GM23248 (cell line): ENCODE measurements around the gene HES2. TPM values are rescaled to one million over a fixed set of nuclear protein-coding genes. Genes with fewer than 3 reads are reported as not detected.

Experiments
- DNase-seq: peaks from one replicate; pipeline ENCODE4 v3.0.0-alpha.2; 2015
- H2AFZ ChIP-seq: fragments of 200-600 bp; sonication (generic); 2 replicates; pipeline ENCODE4 v1.6.1; 2016; ENCODE audit warnings: antibody characterized with exemption
- H3F3A ChIP-seq: fragments of 200-600 bp; sonication (generic); 2 replicates; pipeline ENCODE4 v1.6.1; 2016; ENCODE audit warnings: mild to moderate bottlenecking, antibody characterized with exemption, mixed run types; ENCODE audit not compliant: insufficient read depth
- H3K27ac ChIP-seq: fragments of 200-600 bp; sonication (generic); 2 replicates; pipeline ENCODE4 v1.5.1; 2016; ENCODE audit warnings: mild to moderate bottlenecking
- H3K27me3 ChIP-seq: fragments of 200-600 bp; sonication (generic); replicated peaks from 2 replicates; pipeline ENCODE4 v1.6.1; 2016; ENCODE audit warnings: mild to moderate bottlenecking; ENCODE audit not compliant: insufficient read depth
- H3K36me3 ChIP-seq: fragments of 200-600 bp; sonication (generic); 2 replicates; pipeline ENCODE4 v1.6.1; 2016; ENCODE audit warnings: low read depth, mild to moderate bottlenecking
- H3K4me1 ChIP-seq: fragments of 200-600 bp; sonication (generic); 2 replicates; pipeline ENCODE4 v1.6.1; 2016; ENCODE audit warnings: mild to moderate bottlenecking; ENCODE audit not compliant: insufficient read depth
- H3K4me2 ChIP-seq: fragments of 200-600 bp; sonication (generic); one replicate; pipeline ENCODE4 v1.6.1; 2016; ENCODE audit warnings: mild to moderate bottlenecking; ENCODE audit not compliant: unreplicated experiment
- H3K4me3 ChIP-seq: fragments of 200-600 bp; sonication (generic); 2 replicates; pipeline ENCODE4 v1.5.1; 2016; ENCODE audit warnings: mild to moderate bottlenecking
- H3K79me2 ChIP-seq: fragments of 200-600 bp; sonication (generic); 2 replicates; pipeline ENCODE4 v1.6.1; 2016; ENCODE audit warnings: mild to moderate bottlenecking; ENCODE audit not compliant: insufficient read depth
- H3K9ac ChIP-seq: fragments of 200-600 bp; sonication (generic); 2 replicates; pipeline ENCODE4 v1.6.1; 2016; ENCODE audit warnings: mild to moderate bottlenecking
- H3K9me2 ChIP-seq: fragments of 200-600 bp; sonication (generic); 2 replicates; pipeline ENCODE4 v1.6.1; 2016; ENCODE audit warnings: mixed run types, mild to moderate bottlenecking, moderate library complexity; ENCODE audit not compliant: insufficient read depth
- H3K9me3 ChIP-seq: fragments of 200-600 bp; sonication (generic); one replicate; pipeline ENCODE4 v1.6.1; 2017; ENCODE audit warnings: low read depth
- H4K20me1 ChIP-seq: fragments of 200-600 bp; sonication (generic); 2 replicates; pipeline ENCODE4 v1.6.0; 2016; ENCODE audit not compliant: insufficient read depth
- EZH2 ChIP-seq: fragments of 200-600 bp; sonication (generic); IDR thresholded peaks from 2 replicates; pipeline ENCODE4 v1.6.1; 2018; ENCODE audit warnings: antibody characterized with exemption, mild to moderate bottlenecking; ENCODE audit not compliant: insufficient read depth, poor library complexity, severe bottlenecking
- EZH2phosphoT487 ChIP-seq: fragments of 200-600 bp; sonication (generic); IDR thresholded peaks from 2 replicates; pipeline ENCODE4 v1.6.1; 2018; ENCODE audit warnings: antibody characterized with exemption, moderate library complexity, mild to moderate bottlenecking, low read depth; ENCODE audit not compliant: insufficient read depth
- WGBS, 2 experiments: methylation state at CpG; one replicate each; pipeline ENCODE4 v1.1.6; 2015 to 2017; ENCODE audit warnings: low lambda C conversion rate in 2 of 2, low coverage in 1 of 2; ENCODE audit errors: missing lambda C conversion rate in 2 of 2; 5-methylcytosine and 5-hydroxymethylcytosine counted together
- in situ Hi-C: fragments of 300-500 bp; cut with MboI; formaldehyde crosslinking; loops from 2 replicates; pipeline ENCODE4 v1.15.0; 2020
- polyA plus RNA-seq: library from polyadenylated mRNA; unstranded; fragments of >200 nt; fragmentation: Nextera tagmentation; extraction: Ambion mirVana; gene quantifications from 2 replicates; pipeline ENCODE4 v1.2.1, GENCODE V29; 2016
- total RNA-seq: library from RNA; depleted of rRNA; stranded (reverse); fragments of >200 nt; shearing (Covaris generic); gene quantifications from 2 replicates; pipeline ENCODE4 v1.2.3, GENCODE V29; 2014

HES2 gene
- total and polyA plus RNA-seq, 2 experiments from 2014 or later = not detected

DNA sequence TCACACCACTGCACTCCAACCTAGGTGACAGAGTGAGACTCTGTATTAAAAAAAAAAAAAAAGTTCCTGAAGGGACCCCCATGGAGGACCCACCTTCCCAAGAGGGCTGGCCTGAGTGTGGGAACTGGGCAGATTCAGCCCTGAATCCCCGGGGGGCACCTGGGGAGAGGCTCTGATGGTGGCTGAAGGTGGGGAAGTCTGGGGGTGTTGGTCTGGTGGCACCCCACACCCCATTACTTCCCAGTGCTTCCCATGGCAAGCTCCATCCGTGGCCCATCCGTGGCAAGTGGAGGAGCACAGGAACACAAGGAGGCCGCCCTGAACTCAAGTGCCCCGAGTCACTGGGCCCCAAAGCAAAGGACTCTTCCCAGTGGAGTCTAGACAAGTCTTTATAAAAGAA lies 47.0 kb upstream of the HES2 start:
- Histone ChIP-seq H4K20me1 (no peaks in the 10 kb centered on the region), H3K9me3 (no peaks in the 10 kb centered on the region), H3K9me2 (no peaks in the 10 kb centered on the region), H3K4me3 (no peak overlapping the region), H3K36me3 (no peaks in the 10 kb centered on the region), H2AFZ (no peak overlapping the region), H3K79me2 (no peaks in the 10 kb centered on the region), H3K4me1 (no peaks in the 10 kb centered on the region), H3F3A (no peaks in the 10 kb centered on the region), H3K27me3 (no peaks in the 10 kb centered on the region), H3K27ac (no peak overlapping the region), H3K4me2 (no peak overlapping the region), H3K9ac (no peak overlapping the region)
- DNase-seq = no peak
- no peak for TF ChIP-seq EZH2
- WGBS, 2 experiments = 80 to 81% methylated on average over 5 of the region's 5 CpGs
- in situ Hi-C loops = no loop called here

- Histone ChIP-seq H3K27ac (no peak within 1 kb of the TSS), H3K4me1 (no peaks in the 10 kb centered on the region), H3K9ac (no peak within 1 kb of the TSS), H3K79me2 (no peaks in the 10 kb centered on the region), H3F3A (no peaks in the 10 kb centered on the region), H3K9me3 (no peaks in the 10 kb centered on the region), H3K27me3 (peaks cover 2% of the 10 kb centered on the region; the same call in 1 of the 2 replicates), H3K36me3 (no peaks in the 10 kb centered on the region), H2AFZ (no peak within 1 kb of the TSS), H3K9me2 (no peaks in the 10 kb centered on the region), H3K4me3 (no peak within 1 kb of the TSS), H3K4me2 (no peak within 1 kb of the TSS), H4K20me1 (no peaks in the 10 kb centered on the region)
- 30 to 52% methylated on average over 10 to 24 of the region's 43 CpGs for WGBS, 2 experiments
- TF ChIP-seq EZH2 = no peak
- TF ChIP-seq EZH2phosphoT487 = no peak
- in situ Hi-C loops = no loop called here
- no peak for DNase-seq
Measured at GRCh38 chr1:6466023-6466422, 46.3 kb upstream of the HES2 start, which contains the start of gene TNFRSF25. Gene TNFRSF25 (minus strand): TSS chr1:6466173. CDS start chr1:6466107, 66 bp downstream.

DNA sequence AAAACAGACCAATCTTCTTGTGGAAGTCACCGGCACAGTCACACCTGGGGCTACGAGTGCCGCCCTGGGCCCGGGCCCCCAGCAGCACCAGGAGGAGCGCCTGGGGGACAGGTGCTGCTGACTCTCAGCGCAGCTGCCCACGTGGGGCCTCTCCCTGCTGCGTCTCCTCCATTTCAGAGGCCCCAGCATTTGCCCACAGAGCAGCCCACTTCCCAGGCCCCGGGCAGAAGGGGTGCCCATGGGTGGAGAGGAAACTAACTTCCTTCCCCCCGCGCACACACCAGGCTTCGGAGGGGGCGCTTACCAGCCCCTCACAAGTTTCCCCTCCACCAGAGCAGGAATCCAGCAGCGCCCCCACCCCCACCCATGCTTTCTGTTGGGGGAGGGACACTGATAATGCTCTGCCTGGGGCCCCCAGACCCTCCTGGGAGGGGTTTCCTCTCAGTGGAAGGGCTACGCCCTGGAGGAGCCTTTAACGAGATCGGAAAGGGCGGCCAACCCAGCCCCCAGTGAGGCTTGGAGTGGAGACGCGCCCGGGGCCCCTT lies 45.8 kb upstream of the HES2 start:
- in situ Hi-C loops = no loop called here
- no peak for TF ChIP-seq EZH2phosphoT487
- no peak for TF ChIP-seq EZH2

DNA sequence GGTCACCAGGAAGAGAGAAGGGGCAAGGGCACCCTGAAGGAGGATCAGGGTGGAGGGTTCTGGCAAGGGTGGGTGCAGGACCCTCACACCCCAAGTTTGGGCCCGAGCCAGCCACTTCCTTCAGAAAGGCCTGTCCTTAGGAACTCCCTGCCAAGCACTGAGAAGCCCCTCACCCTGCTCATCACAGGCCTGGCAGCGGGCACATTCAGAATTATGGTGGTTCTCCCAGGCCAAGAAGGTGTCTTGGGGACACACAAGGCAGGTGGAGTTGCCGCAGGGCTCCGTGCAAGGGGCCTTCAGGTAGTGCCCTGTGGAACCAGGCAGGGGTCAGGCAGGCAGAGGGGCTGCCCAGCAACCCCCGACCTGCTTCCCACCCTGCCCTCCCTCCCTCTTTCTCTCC lies 45.2 kb upstream of the HES2 start:
- Histone ChIP-seq H3K4me3 (no peak overlapping the region), H3K4me2 (no peak overlapping the region), H4K20me1 (no peaks in the 10 kb centered on the region), H3K9ac (no peak overlapping the region), H3K27me3 (peaks cover 13% of the 10 kb centered on the region), H3K4me1 (no peaks in the 10 kb centered on the region), H3K27ac (no peak overlapping the region), H3K9me3 (no peaks in the 10 kb centered on the region), H2AFZ (no peak overlapping the region), H3K9me2 (no peaks in the 10 kb centered on the region), H3F3A (no peaks in the 10 kb centered on the region), H3K36me3 (no peaks in the 10 kb centered on the region), H3K79me2 (no peaks in the 10 kb centered on the region)
- DNase-seq = no peak
- TF ChIP-seq EZH2 = no peak
- no peak for TF ChIP-seq EZH2phosphoT487
- in situ Hi-C loops = no loop called here
- 72 to 86% methylated on average over 4 to 5 of the region's 5 CpGs for WGBS, 2 experiments

More for the DNA sequence above, 45.8 kb upstream of the HES2 start:
- no peaks in the 10 kb centered on the region for H3K36me3 ChIP-seq
- H3K9me2 ChIP-seq = no peaks in the 10 kb centered on the region
- no peak for DNase-seq
- 60 to 64% methylated on average over 15 to 21 of the region's 21 CpGs for whole genome bisulfite sequencing, 2 experiments
- H3K79me2 ChIP-seq = no peaks in the 10 kb centered on the region
- no peaks in the 10 kb centered on the region for H3F3A ChIP-seq
- H3K9me3 ChIP-seq = no peaks in the 10 kb centered on the region
- H4K20me1 ChIP-seq = no peaks in the 10 kb centered on the region
- H3K9ac ChIP-seq = no peak overlapping the region
- no peak overlapping the region for H3K4me3 ChIP-seq
- no peak overlapping the region for H3K27ac ChIP-seq
- no peak overlapping the region for H2AFZ ChIP-seq
- peaks cover 7% of the 10 kb centered on the region; the same call in 1 of the 2 replicates for H3K27me3 ChIP-seq
- H3K4me2 ChIP-seq = no peak overlapping the region
- no peaks in the 10 kb centered on the region for H3K4me1 ChIP-seq

DNA sequence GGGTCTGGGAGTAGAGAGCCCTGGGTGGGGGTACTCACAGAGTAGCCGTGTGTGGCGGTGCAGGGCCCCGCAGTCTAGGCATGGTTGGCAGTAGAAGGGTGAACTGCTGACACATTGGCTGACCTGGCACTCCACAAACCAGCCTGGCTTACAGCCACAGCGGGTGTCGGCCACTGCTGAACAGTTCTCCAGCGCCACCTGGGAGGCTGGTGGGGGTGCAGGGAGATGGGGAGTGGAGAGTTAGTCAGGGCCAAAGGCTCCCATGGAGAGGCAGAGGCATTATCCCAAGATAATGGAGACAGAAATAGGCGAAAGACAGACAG lies 44.8 kb upstream of the HES2 start:
- in situ Hi-C loops = no loop called here
- Histone ChIP-seq H3K27me3 (peaks cover 17% of the 10 kb centered on the region), H3K36me3 (no peaks in the 10 kb centered on the region), H4K20me1 (no peaks in the 10 kb centered on the region), H3K4me1 (no peaks in the 10 kb centered on the region), H3K27ac (no peak overlapping the region), H3K79me2 (no peaks in the 10 kb centered on the region), H3K9me3 (no peaks in the 10 kb centered on the region), H3K9me2 (no peaks in the 10 kb centered on the region), H3K9ac (no peak overlapping the region), H3K4me2 (no peak overlapping the region), H3F3A (no peaks in the 10 kb centered on the region), H2AFZ (no peak overlapping the region), H3K4me3 (no peak overlapping the region)
- TF ChIP-seq EZH2 (no peak), EZH2phosphoT487 (no peak)
- no peak for DNase-seq
- WGBS, 2 experiments = 85 to 90% methylated on average over 6 to 7 of the region's 7 CpGs
